Hematopoietic multipotent progenitor cell treated with erythropoietin and hydrocortisone succinate and interleukin-3 and kit ligand, for 6 days (in vitro differentiated cells): ENCODE results near the gene CCDC124.

Source experiments
- DNase-seq: peaks from one replicate; pipeline ENCODE4 v3.0.0-alpha.2; 2015

The CCDC124 gene

GRCh38 chr19:17989425-17990094 is 56.7 kb downstream of the CCDC124 start:
- no peak for DNase-seq

GRCh38 chr19:17993076-17993813 is 60.4 kb downstream of the CCDC124 start:
- DNase-seq: no peak
